ENCODE results near the gene SLC4A7.

The SLC4A7 gene

GRCh38 chr3:27378331-27378730 is 105.9 kb downstream of the SLC4A7 start:
- no peak for DNase-seq
- intact Hi-C loops (cut with DNase I) = no loop called here

- no peak for DNase-seq
Observed at GRCh38 chr3:27376109-27376772, 107.9 kb downstream of the SLC4A7 start.

DNA sequence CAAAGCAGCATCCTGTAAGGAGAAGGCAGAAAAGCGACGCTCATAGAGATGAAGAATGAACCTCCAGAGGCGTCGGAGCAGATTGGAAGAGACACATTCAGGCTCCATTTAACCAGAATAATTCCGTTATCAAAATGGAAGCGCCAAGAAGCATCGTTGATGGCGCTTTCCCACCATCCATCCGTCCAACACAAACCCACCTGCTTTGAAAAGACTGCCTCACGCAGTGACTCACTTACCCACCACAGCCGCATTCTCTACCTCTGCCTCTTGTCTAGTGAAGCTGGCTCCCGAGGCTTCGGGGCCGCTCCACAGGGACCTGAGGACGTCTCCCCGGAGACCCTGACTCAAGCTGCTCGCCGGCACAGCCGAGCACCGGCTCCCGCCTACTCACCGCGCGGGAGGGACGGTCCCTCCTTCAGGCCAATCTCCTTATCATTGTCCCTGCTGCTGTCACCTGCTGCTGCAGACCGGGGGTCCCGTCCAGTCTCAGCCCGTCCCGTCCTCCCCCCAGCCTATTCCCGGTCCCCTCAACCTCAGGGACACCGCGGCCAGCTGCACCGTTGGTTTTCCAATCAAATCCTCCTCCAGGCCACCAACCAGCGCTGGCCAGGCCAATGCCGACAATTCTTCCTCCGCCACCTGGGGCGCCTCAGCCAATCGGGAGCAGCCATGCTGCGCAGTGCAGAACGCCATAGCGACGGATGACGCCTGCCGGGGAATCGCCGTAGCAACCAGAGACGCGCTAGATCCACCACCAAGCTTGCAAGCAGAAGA is 115.2 kb downstream of the SLC4A7 start, which contains the start of gene NEK10:
NEK10 (minus strand) TSS at position 553 of the 777 bp plus-strand sequence. CDS start 16,501 bp downstream, outside the sequence.
- peak; percentile 84 to 97 (median 92) for DNase-seq
- intact Hi-C loops (cut with DNase I) = no loop called here

More at GRCh38 chr3:27376109-27376772, 107.9 kb downstream of the SLC4A7 start:
- intact Hi-C loops (cut with DNase I) = no loop called here

- intact Hi-C loops (cut with DNase I) = no loop called here
- DNase-seq = no peak
Observed at GRCh38 chr3:27366062-27366591, 118.1 kb downstream of the SLC4A7 start.

DNA sequence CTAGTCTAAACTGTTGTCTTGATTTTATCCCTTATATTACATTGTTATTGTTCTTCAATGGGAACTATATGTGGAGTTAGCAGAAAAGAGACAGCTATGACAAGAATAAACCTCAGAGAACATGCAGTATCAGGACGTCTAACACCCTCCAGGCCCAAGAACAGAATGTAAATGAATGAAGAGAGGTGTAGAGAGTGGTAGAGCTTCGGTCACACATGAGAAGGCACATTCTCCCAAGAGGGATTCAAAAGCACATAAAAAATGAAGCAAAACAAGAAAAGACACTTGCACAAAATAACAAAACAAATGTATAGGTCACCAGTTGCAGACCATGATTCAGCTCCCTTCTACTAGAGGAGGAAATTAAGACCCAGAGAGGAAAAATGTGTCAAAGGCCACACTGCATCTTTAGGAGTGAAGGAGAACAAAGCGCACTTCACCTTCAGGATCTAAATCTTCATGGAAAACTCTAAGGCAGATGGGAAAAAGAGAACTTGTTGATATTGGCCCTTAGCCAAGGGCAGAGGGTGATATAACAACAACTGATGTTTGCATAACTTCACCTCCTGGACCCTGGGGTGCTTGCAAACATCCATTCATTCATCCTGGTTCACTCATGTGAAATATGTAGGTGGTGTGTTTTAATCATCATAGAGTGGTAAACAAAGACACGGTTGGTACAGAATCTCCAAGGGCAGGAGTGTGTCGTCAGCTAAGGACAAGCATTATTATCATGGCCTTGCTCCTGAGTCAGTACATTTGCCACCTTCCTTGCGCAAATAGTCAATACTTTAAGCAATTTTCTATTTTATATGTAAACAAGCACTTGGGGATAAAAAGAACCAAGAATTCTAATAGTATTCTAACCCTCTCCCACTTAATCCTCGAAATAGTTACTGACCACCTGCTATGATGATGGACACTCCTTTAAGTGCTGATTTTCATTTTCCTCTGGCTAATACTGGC is 123.8 kb downstream of the SLC4A7 start:
- no peak for DNase-seq
- intact Hi-C loops (cut with DNase I) = no loop called here

DNA sequence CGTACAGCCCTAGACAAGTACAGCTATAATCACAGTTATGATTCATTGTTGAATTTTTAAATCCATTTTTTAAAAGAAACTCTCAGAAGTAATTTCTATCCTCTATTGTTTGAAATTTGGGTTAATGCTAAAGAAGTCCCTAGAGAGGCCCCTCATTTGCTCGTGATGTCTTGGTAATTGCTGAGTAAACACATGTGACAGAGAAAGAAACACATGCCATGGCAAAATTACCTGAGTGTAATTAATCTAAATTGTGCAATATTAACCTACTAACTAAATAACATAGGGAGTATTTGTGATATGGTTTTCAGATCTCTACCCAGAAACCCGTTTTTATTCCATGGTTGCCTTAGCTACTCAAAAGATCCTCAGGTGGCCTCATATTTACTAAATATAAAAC is 125.8 kb downstream of the SLC4A7 start:
- intact Hi-C loops (cut with DNase I) = no loop called here
- no peak for DNase-seq

GRCh38 chr3:27357665-27358258 is 126.4 kb downstream of the SLC4A7 start:
- intact Hi-C loops (cut with DNase I) = no loop called here

DNA sequence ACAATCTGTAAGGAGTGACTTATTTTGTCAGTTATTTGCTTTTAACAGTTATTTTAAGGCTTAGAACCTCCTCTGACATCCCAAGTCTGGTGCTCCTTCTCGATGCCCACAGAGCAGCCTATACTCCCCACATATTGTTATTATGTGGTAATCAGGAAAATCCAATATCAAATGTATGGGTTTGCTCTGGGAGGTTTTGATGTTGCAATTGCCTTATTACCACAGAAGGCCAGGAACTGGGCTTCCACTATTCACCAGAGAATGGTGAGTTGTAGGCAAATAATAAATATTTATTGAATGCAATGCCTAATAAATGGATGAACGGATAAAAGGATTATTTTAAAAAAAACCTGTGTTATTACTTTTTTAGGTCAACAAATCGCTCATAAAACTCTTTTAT is 127.2 kb downstream of the SLC4A7 start:
- intact Hi-C loops (cut with DNase I) = no loop called here

More at GRCh38 chr3:27357665-27358258, 126.4 kb downstream of the SLC4A7 start:
- peak in 25 of 42 donors; percentile 9 to 66 (median 36) for DNase-seq

GRCh38 chr3:27354588-27355203 is 129.5 kb downstream of the SLC4A7 start:
- intact Hi-C loops (cut with DNase I) = no loop called here
- no peak for DNase-seq

More for the DNA sequence above, 127.2 kb downstream of the SLC4A7 start:
- no peak for DNase-seq

DNA sequence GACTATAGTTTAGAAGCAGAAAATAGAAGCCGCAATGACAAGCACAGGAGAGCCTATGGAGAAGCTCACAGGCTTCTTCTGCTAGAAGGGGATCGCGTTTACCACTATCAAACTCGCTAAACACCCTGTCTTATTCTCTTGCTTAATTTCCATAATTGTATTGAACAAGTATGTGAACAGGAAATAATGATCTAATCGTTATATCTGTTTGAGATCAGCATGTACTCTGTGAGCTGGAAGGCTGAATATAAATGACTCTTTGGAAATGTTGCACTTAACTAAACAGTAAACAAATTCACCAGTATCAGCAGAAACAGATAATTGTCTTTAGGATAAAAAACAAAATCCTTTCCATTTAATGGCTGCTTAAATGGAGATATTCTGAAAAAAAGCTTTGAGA is 130.0 kb downstream of the SLC4A7 start:
- intact Hi-C loops (cut with DNase I) = no loop called here

DNA sequence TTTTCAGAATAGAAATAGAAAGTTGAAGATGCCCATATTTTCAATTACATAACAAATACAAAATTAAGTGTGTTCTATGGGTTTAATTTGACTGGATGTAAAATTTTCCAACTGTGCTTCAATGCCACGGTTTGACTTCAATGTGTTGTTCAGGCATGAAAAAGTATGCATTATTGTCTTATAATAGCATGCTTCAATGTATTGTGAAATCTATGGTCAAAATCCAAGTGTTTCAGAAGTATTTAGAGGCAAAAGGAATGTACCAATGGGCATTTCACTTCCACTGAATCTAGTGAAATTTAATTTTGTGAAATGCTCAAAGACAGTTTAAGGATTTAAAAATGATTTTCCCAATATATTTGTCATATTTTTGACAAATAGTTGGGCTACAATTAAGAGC is 131.0 kb downstream of the SLC4A7 start:
- intact Hi-C loops (cut with DNase I) = no loop called here
- DNase-seq = no peak

More for the DNA sequence above, 130.0 kb downstream of the SLC4A7 start:
- no peak for DNase-seq

- no peak for DNase-seq
- intact Hi-C loops (cut with DNase I) = no loop called here
Observed at GRCh38 chr3:27352047-27352446, 132.1 kb downstream of the SLC4A7 start.

GRCh38 chr3:27349832-27350231 is 134.4 kb downstream of the SLC4A7 start:
- no peak for DNase-seq
- intact Hi-C loops (cut with DNase I) = no loop called here

DNA sequence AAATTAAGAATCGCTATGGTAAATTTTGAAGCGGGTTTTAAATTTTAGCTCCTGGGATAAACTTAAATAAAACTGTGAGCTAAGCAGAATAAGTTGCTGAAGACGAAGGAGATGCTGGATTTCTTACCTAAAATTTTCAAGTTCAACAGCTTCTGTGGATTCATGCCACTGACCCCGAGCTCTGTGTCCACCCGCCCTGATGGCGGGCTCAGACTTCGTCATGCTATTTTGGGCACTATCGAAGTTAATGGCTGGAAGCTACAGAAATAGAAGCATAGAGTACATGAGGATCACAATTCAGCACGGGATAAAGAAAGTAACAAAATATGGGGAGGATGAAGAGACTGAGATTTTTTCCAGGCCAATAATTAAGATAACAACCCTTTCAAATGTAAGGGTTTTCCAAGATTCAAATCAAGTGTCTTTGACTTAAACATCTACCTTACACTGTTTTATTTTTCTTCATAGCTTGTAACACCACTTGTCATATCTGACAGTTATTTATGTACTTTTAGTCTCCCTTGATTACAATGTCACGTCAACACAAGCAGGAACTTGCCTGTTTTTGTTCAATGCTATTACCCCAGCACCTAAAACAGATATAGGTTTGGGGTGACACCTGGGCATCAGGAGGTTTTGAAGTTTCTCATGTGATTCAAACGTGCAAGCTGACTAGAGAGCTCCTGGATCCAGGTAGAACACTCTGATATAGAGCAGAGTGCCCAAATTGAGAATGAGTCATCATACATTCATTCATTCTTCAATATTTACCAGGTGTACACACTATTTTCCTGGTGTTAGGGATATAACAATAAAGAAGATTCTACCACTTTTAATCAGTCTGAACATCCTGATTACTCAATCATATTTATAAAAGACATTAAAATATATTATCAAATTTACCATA is 138.0 kb downstream of the SLC4A7 start:
- intact Hi-C loops (cut with DNase I) = no loop called here
- DNase-seq = no peak

DNA sequence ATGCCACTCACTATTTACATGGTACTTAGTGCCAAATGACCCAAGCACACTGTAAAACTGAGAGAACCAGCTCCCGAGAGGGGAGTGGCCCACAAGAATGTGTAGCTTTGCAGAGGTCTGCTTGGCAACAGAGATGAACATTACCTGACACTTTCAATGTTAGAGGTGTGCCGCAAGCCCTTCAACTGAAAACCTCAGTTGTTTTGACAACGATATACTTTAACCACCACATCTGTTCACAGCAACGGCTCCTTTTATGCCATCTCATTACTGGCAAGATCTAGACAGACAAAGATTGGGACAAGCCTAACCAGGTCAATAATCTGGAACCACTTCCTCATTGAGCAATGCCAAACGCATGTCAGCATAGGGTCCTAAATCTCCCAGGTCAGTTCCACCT is 138.7 kb downstream of the SLC4A7 start:
- no peak for DNase-seq
- intact Hi-C loops (cut with DNase I) = no loop called here

- DNase-seq = no peak
- intact Hi-C loops (cut with DNase I) = no loop called here
Observed at GRCh38 chr3:27345045-27345444, 139.1 kb downstream of the SLC4A7 start.

- DNase-seq = no peak
- intact Hi-C loops (cut with DNase I) = no loop called here
Observed at GRCh38 chr3:27344192-27344591, 140.0 kb downstream of the SLC4A7 start.
